Fibroblast of skin of right biceps (primary cell): ENCODE data around the gene FOCAD.
"Not testable (repeated sequence)": the region's sequence is repeated elsewhere in the genome, so short reads cannot be mapped to it uniquely, and the experiment has no call there.

Experiments used
- DNase-seq: peaks from one replicate; pipeline ENCODE4 v3.0.0-alpha.2; 2013

FOCAD gene

DNA sequence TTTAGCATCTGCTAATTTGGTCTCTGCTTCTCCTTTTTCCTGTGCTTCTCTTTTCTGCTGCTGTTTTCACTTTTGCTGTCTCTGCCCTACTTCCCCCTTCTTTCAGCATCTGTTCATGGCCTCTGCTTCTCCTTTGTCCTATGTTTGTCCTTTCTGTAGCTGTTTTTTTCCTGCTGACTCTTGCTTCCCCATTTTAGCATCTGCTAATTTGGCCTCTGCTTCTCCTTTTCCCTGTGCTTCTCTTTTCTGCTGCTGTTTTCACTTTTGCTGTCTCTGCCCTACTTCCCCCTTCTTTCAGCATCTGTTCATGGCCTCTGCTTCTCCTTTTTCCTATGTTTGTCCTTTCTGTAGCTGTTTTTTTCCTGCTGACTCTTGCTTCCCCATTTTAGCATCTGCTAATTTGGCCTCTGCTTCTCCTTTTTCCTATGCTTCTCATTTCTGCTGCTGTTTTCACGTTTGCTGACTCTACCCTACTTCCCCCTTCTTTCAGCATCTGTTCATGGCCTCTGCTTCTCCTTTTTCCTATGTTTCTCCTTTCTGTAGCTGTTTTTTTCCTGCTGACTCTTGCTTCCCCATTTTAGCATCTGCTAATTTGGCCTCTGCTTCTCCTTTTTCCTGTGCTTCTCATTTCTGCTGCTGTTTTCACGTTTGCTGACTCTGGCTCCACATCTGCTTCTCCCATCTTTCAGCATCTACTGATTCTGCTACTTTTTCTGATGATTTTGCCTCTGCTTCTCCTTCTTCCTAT is 290.3 kb downstream of the FOCAD start:
- not testable (repeated sequence) for DNase-seq

DNA sequence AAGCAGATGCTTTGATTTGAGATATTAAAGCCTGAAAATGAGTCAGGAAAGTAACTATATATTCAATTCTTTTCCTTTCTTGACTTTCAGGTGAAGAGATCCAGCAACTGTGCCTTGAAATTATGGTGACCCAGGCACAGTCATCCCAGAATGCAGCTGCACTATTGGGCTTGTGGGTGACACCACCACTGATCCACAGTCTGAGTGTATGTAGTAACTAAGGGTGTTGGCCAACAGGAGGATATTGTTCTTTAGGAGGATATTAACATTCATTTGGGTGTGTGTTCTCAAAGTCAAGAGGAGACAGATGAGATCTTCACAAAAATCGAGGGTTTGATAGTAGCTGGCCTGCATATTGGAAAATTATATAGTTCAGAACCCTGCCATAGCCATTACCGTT is 294.2 kb downstream of the FOCAD start:
- DNase-seq: no peak

DNA sequence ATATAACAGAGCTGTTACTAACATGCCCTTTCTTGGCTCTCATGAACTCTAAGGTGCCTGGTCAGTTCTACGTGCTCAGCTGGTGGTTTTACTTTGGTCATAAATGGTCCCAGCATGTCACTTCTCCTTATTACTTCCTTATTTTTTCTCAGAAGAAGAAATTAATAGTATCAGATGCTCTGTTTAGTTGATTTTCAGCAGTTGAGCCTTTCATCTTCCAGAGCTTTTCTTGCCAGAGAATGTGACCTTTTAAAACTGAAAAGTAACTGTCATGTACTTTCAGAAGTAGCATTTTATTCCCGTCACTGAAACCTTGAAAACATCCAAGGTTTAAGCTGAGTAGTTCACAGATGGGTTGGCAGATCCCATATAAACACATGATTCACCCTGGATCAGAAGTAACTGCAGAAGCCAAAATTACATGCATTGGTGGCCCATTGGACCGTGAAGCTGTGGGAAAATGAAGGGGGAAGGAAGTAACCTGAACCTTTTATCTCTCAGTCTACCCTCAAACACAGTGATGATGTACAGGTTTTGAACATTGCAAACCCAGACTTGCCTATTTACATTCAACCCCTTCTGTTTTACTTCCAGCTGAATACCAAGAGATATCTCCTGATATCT is 296.9 kb downstream of the FOCAD start:
- peak; percentile 73 for DNase-seq

DNA sequence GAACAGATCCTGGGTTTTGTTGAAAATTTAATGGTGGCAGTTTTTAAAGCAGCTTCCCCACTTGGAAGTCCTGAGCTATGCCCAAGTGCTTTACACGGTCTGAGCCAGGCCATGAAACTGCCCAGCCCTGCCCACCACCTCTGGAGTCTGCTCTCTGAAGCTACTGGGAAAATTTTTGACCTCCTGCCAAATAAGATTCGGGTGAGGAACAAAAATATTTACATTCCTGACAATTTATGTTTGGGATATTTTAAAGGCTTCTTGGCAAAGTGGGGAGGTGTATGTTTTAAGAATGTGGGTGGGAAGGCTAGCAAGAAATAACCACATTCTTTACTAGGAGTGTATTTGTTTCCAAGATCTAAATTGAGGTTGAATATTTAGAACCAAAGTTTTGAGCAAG is 297.4 kb downstream of the FOCAD start:
- DNase-seq: peak; percentile 89

DNA sequence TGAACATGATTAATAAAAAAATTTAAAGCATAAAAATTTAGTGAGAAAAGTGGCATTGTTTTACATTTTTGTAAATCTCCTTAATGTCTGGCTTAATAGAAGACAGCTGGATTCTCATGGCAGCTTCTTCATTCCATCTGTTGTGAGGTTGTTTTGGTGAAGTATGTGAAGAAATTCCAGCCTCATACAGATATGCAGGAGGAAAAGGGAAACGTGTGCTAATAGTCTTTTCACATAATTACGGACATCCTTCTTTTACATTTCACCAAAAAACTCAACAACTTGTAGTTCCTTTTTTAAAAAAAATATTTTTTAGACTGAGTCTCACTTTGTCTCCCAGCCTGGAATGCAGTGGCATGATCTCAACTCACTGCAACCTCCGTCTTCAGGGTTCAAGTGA is 300.4 kb downstream of the FOCAD start:
- DNase-seq: peak; percentile 56

DNA sequence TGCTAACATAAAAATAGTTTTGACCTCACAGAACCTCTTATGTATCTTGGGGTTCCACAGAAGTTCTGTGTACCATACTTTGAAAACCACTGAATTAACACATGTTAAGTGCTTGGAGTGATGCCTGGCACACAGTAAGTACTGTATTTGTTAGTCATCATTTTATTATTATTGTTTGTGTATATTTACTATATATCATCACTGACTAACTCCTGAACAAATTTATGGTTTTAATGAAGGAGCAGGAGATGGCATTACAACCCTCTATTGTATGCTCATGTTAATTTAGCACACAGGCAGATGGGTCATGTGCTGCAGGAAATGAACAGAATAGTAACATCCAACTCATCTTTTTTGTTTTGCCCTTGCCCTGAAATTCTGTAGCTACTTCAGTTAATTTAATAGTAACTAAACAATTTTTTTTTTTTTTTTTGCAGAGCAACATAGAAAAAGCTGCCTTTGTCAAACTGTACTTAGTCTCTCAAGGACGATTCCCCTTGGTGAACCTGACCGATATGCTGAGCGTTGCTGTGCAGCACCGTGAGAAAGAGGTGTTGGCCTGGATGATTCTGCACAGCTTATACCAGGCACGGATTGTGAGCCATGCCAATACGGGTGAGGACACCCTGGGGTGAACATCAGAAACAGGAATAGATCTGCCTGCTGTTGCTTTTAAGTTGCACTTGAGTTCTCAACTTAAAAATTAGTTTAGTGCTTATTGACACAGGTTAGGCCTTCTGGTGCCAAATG is 302.0 kb downstream of the FOCAD start:
- DNase-seq: no peak

DNA sequence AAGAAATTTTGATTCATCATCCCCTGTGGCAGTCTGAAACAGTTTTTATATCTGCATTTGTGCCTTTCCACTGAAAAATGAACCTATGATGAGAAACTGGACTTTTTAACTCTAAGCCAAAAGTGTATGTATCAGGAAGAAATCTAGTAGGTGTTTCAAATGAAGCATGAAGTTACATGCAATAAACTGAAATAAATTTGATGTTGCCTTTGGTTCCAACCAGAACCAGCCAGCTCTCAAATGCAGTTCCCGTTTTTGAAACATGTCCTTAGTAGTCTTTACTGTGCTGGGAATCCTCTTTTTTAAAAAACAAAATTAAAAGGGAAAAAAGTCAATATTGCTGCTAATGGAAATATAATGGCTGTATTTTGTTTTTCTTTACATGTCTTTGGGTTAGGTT is 303.5 kb downstream of the FOCAD start:
- DNase-seq: no peak

DNA sequence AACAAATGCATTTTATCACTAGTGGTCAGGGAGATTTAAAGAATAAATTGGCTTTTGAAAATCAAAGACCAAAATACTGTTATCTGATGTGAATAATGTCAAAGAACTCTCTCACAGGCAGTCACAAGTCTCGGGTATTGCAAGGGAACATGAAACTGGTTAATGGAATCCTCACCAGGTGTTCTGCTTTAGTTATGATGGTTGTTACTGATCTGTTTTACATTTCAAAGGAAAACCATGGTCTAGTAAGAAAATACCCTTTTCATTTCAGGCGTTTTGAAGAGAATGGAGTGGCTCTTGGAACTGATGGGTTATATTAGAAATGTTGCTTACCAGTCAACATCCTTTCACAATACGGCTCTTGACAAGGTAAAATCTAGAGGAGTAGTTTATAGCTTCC is 304.0 kb downstream of the FOCAD start:
- DNase-seq: no peak

DNA sequence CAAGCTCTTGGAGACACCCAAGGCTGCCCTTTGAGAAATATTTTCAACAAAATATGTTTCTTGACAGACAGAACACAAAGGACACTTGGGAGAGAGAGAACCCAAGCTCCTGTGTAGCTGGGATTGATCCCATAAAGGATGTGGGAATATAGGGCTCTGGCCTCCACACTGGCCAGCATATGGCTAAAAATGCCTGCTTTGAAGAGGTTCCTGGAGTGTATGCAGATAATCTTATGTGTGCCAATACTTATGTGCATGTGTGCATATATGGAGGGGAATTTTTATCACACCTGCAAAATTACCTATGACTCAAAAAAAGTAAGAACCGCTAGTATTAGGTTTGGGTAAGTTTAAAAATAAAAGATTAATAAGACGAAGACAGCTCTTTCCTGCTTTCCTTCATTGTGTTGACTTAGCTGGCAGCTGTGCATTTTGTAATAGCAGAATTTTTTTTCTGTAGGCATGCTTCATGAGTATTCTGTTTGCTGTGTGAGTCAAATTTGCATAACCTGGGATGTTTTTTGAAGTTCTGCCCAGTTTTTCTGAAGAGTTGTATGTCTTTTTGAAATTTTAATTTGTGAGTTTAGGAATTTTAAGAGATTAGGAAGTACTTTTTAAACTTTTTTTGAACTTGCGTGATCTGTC is 304.7 kb downstream of the FOCAD start:
- DNase-seq: peak; percentile 1

DNA sequence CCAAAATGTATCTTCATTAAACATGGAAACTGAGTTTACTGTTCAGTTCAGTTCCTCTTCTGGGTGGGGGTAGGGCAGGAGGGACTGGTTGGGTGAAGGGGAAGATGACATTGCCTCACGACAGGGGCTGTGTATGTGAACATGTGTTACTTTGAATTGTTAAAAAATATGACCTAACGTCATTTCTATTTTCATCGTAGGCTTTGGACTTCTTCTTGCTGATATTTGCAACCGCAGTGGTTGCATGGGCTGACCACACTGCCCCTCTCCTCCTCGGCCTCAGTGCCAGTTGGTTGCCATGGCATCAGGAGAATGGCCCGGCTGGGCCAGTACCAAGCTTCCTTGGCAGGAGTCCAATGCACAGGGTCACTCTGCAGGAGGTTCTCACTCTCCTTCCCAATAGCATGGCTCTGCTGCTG is 305.9 kb downstream of the FOCAD start:
- DNase-seq: no peak

DNA sequence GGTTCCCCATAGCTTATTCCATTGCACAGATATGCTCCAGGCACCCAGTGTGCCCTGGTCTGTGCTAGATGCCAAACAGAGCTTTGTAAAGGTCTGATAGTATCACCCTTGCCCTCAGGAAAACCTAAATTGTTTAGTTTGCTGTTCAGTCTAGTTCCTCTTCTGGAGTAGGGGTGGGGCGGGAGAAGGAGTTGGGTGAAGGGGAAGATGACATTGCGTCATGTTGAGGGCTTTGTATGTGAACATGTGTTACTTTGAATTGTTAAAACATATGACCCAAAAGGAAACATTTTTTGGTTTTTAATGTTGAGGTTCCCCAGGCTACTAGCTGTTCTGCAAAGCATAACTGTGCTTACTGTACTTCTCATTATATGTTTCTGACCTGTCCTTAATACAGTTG is 306.8 kb downstream of the FOCAD start:
- DNase-seq: no peak

DNA sequence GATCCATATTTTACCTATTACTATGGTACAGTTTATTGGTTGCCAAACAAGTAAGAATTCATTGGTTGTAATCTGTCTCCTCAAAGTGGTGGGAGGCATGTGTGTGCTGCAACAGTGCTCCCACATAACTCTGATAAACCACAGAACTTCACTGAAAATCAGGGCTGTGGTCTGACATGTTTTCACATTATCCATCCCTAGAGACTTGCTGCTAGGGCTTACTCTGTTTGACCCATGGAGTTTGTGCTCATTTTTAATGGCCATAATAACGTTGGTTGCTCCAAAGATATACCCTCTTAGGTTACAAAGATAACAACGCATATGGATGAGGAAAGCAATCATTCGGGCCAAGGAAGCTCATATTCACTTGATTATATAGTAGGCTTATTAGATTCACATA is 310.4 kb downstream of the FOCAD start:
- no peak for DNase-seq

DNA sequence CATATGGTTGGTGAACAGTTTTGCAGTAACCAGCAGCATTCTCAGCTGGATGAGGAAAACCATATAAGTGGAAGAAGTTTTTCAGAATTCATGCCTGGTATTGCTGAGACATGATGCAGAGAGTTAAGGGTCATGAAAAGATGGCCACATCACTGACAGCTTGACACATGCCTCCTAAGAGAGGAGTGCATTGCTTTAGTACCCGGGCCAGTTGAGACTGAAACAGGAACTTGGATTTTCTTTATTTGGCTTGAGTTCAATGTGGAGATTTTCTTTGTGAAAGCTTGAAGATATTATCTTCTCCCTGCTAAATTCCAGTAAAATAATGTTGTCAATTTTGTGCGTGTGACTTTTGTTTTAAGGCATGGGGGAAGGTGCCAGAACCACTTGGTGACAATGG is 311.6 kb downstream of the FOCAD start:
- DNase-seq: no peak

DNA sequence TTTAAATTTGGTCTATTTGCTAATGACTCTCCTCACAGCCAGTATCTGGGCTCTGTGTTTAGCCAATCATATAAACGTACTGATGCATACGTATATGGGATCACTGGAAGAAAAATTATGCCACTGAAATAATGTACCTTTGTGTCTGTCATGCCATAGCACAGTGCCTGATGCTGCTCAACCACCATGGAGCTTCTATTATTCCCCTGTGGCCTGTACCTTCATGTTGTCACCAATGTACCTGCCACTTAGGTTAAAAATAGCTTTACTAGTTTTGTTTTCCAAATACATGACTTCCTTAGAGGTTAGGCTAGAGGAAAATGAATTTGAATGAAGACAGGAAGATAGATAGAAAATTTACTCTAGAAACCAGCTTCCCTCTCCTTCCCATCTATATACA is 312.8 kb downstream of the FOCAD start:
- DNase-seq: no peak

DNA sequence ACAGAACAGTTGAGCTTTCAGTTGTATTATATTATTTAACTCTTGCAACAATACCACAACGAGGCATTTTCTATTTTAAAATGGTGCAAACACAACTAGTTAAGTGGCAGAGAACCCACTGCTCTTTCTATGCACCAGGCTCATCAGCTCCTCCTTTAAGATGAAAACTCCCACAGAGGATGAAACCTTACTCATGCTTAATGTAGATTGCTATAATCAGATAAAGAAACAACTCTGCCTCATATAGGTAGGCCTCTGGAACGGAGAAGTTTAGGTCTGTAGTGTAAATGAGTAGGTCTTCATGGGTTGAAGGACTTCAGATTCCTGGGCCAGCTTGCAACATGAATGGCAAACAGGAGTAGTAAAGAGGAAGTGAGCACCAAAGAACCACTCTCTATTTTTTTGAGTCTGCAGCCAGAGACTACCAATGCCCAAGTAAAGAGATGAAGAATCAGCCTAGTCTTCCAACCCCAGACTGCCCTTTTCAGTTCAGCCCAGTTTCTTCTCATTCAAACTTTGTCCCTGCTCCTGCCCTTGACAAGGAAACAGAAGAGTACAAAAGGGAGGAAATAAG is 313.5 kb downstream of the FOCAD start:
- DNase-seq: no peak

DNA sequence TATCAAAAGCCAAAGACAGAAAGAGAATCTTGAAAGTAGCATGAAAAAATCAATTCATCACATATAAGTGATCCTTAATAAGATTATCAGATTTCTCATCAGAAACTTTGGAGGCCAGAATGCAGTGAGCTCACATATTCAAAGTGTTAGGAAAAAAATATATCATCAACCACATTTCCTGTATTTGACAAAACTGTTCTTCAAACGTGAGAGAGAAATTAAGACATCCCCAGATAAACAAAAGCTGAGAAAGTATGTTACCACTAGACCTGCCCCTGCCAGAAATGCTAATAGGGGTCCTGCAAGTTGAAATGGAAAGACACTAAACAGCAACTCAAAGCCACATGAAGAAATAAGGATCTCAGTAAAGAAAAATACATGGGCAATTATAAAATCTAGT is 317.5 kb downstream of the FOCAD start:
- DNase-seq: no peak

DNA sequence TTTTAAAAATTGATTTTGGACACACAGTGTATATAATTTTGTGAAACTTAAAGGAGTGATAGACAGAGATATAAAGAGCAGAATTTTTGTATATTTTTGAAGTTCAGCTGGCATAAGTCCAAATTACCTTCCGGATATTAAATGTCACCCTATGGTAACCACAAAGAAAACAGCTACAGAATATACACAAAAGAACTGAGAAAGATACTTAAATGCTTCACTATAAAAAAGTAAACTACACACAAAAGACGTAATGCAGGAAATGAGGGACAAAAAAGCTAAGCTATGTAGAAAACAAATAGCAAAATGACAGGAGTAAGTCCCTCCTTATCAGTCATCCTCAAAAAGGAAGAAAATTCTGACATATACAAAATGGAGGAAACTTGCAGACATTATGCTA is 318.0 kb downstream of the FOCAD start:
- DNase-seq: no peak

DNA sequence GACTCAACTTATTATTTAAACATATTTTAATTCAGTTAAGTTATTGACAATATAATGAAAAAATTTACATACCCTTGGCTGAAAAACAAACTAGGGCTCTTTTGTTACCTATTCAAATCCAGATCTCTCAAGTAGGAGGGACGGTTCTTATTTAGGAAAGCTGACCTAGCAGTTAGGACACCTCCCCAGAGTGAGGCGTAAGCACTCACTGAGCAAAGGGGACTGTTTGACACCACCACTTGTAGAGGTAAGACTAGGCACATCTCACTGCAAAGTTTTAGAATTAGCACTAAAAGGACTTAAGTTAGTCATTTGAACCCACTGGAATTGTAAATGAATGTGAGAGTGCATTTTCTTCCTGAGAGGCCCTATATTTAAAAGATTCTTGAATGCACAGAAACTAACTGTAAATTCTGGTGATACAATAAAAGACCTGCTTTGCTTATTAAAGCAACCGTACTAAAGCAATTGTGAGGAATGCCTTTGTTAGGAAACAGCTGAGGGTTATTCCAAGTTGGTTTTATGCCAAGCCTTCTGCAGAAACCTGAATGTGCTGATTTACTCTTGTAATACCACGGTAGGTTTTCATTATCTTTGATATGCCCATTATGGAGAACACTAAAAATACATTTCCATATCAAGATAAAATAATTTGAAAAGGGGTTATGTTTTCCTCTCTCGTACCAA is 331.2 kb downstream of the FOCAD start:
- peak; percentile 22 for DNase-seq

DNA sequence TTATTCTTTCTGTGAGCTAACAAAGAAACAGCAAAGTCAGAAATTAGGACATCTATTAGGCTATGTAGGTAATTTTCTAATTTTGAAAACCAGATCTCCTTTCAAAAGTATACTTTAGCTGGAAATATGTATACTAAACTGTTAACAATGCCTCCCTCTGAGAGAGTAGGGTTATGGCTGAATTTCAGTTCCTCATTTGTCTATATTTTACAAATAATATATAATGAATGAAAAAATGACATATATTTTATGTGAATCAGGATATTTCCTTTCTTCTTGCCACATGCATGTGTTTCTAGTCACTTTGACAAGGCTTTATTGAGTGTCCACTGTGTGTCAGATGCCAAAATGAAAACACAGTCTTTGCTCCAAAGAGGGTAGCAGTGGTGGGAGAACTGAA is 331.9 kb downstream of the FOCAD start:
- DNase-seq: no peak

DNA sequence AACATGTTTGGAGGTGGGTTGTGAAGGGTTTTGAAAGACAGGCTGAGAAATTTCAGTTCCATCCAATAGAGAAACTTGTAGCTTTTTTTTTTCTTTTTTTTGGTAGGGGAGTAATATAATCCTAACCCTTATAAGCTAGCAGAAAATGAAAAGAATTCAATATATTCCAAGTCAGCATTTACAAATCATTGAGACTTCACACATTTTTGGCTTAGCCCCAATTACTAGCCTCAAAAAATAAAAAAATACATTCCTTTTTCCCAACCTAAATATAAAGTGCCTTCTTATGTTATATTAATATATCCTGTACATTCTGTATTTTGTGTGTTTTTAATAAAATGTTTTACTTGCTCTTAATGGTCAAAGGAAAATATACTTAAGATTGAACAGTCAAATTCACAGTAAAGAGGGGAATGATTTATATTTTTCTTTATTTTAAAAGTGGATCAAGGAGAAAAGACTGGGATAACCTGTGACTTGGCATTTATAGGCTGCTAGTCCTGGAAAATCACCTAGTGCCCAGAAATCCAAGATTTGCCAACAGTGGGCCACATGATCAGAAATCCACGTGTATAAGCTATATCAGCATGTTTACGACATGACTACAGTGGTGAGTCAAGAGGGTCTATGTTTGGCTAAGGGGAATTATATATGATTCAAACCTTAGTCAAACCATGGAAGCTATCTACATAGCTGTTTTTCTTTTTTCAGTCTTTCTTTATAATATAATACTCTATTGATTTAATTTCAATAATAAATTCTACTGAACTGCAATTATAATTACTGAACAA is 332.8 kb downstream of the FOCAD start:
- DNase-seq: peak; percentile 85

DNA sequence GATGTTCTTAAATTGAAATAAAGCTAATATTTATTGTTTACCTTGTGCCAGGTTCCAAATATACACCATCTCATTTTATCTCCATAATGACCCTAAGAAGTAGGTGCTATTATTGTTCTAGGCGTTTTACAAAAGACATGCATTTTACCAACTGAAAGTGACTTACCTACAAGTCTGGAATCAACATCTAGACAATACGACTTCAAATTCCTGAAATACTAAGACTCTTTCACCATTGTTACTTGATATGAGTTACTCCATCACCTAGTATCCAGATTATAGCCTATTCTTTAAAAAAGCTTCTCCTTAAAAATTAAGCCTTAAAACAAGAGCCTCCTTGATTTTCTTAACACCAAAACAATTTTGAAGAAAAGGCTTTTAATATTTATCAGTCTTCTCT is 334.1 kb downstream of the FOCAD start:
- DNase-seq: no peak

DNA sequence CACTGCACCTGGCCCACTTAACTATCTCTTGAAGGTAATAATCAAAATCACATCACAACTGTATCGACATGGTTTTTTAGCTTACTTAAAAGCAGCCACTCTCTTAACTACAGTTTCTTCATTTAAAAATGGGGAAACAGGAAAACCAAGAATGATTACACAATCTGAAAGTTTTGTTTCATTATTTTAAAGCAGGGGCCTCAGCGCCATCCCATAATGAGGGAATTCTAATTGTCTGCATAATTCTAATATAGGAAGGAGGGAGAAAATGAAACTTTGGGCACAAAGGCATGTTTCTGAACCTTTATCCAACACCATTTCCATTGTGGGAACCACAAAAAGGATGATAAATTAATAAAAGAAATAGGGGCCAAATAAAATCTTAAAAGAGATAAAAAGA is 339.8 kb downstream of the FOCAD start:
- no peak for DNase-seq
